Calu3 (cell line): Measurements from ENCODE around the gene ZNF579. TPM values are rescaled to one million over a fixed set of nuclear protein-coding genes. Genes with fewer than 3 reads are reported as not detected.

Experiments
- BruUV-seq: library from RNA; stranded (reverse); fragments of 400-500 nt; replicated peaks from 2 replicates; lab custom pipeline; 2021; lab: Mats Ljungman, UMichigan
- CTCF ChIA-PET: fragments of 300-600 bp; sonication (Branson Sonifier 250); formaldehyde crosslinking; loops from one replicate; lab custom pipeline; 2022; ENCODE audit warnings: antibody characterized with exemption; lab: Charles Lee
- DNase-seq: peaks from one replicate; pipeline ENCODE4 v3.0.0; 2022
- H3K27ac Mint-ChIP-seq: one replicate; pipeline ENCODE4 v1.8.0; 2022; ENCODE audit warnings: mixed read lengths; ENCODE audit not compliant: unreplicated experiment
- H3K27me3 Mint-ChIP-seq: one replicate; pipeline ENCODE4 v1.8.0; 2022; ENCODE audit warnings: mixed read lengths; ENCODE audit not compliant: unreplicated experiment
- H3K36me3 Mint-ChIP-seq: one replicate; pipeline ENCODE4 v1.8.0; 2022; ENCODE audit warnings: mild to moderate bottlenecking, moderate library complexity, mixed read lengths; ENCODE audit not compliant: insufficient read depth, unreplicated experiment
- H3K4me1 Mint-ChIP-seq: one replicate; pipeline ENCODE4 v1.8.0; 2022; ENCODE audit warnings: mild to moderate bottlenecking, low read depth, mixed read lengths; ENCODE audit not compliant: unreplicated experiment
- H3K4me3 Mint-ChIP-seq: one replicate; pipeline ENCODE4 v1.8.0; 2022; ENCODE audit warnings: mild to moderate bottlenecking, low read depth, moderate library complexity, mixed read lengths; ENCODE audit not compliant: unreplicated experiment
- H3K9me3 Mint-ChIP-seq: one replicate; pipeline ENCODE4 v1.8.0; 2022; ENCODE audit warnings: low read depth, mixed read lengths; ENCODE audit not compliant: unreplicated experiment
- CTCF ChIP-seq: fragments of 200-600 bp; IDR thresholded peaks from one replicate; pipeline ENCODE4 v1.8.0; 2022; ENCODE audit warnings: antibody characterized with exemption; ENCODE audit not compliant: unreplicated experiment
- intact Hi-C: fragments of 100-400 bp; cut with micrococcal nuclease; formaldehyde crosslinking; loops from one replicate; pipeline ENCODE4 v1.10.0; 2022; ENCODE audit not compliant: unreplicated experiment
- total RNA-seq: library from RNA; stranded (reverse); gene quantifications from 2 replicates; pipeline ENCODE4 v1.2.3, GENCODE V29; 2022

The ZNF579 gene
- total RNA-seq, 1 experiment from 2014 or later: 29.8 TPM

- peak within 1 kb of the TSS; percentile 92 for H3K4me3 Mint-ChIP-seq
- CTCF ChIA-PET: interaction anchor here (0.5 to 1.6 kb wide), 26 partner anchors 8 to 1435 kb away, joined by 3 to 16 read pairs (median 5); partner anchors contain the start of genes MBOAT7 and NAT14
- H3K27me3 Mint-ChIP-seq: no peaks in the 10 kb centered on the region
- no TSS peak for BruUV-seq
- peaks cover 19% of the 10 kb centered on the region for H3K4me1 Mint-ChIP-seq
- intact Hi-C loops: no loop called here
- H3K9me3 Mint-ChIP-seq: no peaks in the 10 kb centered on the region
- peaks cover 34% of the 10 kb centered on the region for H3K36me3 Mint-ChIP-seq
- DNase-seq: peak; percentile 97
- peak within 1 kb of the TSS; percentile 95 for H3K27ac Mint-ChIP-seq
- no peak for TF ChIP-seq CTCF
Observed at GRCh38 chr19:55624109-55625003, 43.7 kb upstream of the ZNF579 start, which contains the start of gene ZNF784. ZNF784 (minus strand) TSS chr19:55624566; CDS start chr19:55624561, 5 bp downstream.

GRCh38 chr19:55623561-55623960 lies 42.9 kb upstream of the ZNF579 start:
- BruUV-seq: TSS peak; percentile 76
- Mint-ChIP-seq H3K4me3 (peak overlapping the region; percentile 92), H3K27me3 (no peaks in the 10 kb centered on the region), H3K27ac (peak overlapping the region; percentile 95), H3K9me3 (no peaks in the 10 kb centered on the region), H3K36me3 (peaks cover 36% of the 10 kb centered on the region), H3K4me1 (peaks cover 19% of the 10 kb centered on the region)
- CTCF ChIA-PET: interaction anchor here (1.4 kb wide), 1 partner anchor 9 kb away, joined by 10 read pairs; no protein-coding TSS in a partner anchor
- TF ChIP-seq CTCF: no peak
- intact Hi-C loops: no loop called here
- no peak for DNase-seq

- Mint-ChIP-seq H3K9me3 (no peaks in the 10 kb centered on the region), H3K4me1 (peaks cover 19% of the 10 kb centered on the region), H3K27me3 (no peaks in the 10 kb centered on the region), H3K4me3 (no peak overlapping the region), H3K36me3 (peaks cover 40% of the 10 kb centered on the region), H3K27ac (peak overlapping the region; percentile 95)
- no peak for DNase-seq
- no TSS peak for BruUV-seq
- CTCF ChIA-PET: no interaction called here
- intact Hi-C loops: no loop called here
- TF ChIP-seq CTCF: no peak
Observed at GRCh38 chr19:55623130-55623529, 42.5 kb upstream of the ZNF579 start.

- Mint-ChIP-seq H3K27me3 (no peaks in the 10 kb centered on the region), H3K9me3 (no peaks in the 10 kb centered on the region), H3K36me3 (peaks cover 48% of the 10 kb centered on the region), H3K27ac (no peak overlapping the region), H3K4me3 (no peak overlapping the region), H3K4me1 (peaks cover 19% of the 10 kb centered on the region)
- DNase-seq: no peak
- intact Hi-C loops: no loop called here
- CTCF ChIA-PET: no interaction called here
- BruUV-seq: no TSS peak
- TF ChIP-seq CTCF: no peak
Observed at GRCh38 chr19:55622242-55622969, 41.8 kb upstream of the ZNF579 start.
